Epithelial cell of proximal tubule (primary cell): Measurements from ENCODE around the gene VWA3B. TPM values are rescaled to one million over a fixed set of nuclear protein-coding genes. Genes with fewer than 3 reads are reported as not detected.

Source experiments
- DNase-seq: peaks from one replicate; pipeline ENCODE4 v3.0.0-alpha.2; 2011; ENCODE audit warnings: low read depth
- H3K4me3 ChIP-seq: 2 replicates; pipeline ENCODE4 v1.5.1; 2011; ENCODE audit warnings: low read depth, mild to moderate bottlenecking, low read length
- total RNA-seq: library from RNA; depleted of rRNA; stranded (reverse); fragments of >200 nt; gene quantifications from 2 replicates; pipeline ENCODE4 v1.2.3, GENCODE V29; 2015
- TF ChIP-seq, protein P1 (sequence below): conservative IDR thresholded peaks from 2 replicates; pipeline ENCODE4 v1.5.1; 2012; ENCODE audit warnings: low read depth, mild to moderate bottlenecking, low read length

VWA3B gene
- total RNA-seq, 1 donor from 2014 or later, result not detected

- DNase-seq, result no peak
- no peak overlapping the region for H3K4me3 ChIP-seq
- TF ChIP-seq, protein P1, sequence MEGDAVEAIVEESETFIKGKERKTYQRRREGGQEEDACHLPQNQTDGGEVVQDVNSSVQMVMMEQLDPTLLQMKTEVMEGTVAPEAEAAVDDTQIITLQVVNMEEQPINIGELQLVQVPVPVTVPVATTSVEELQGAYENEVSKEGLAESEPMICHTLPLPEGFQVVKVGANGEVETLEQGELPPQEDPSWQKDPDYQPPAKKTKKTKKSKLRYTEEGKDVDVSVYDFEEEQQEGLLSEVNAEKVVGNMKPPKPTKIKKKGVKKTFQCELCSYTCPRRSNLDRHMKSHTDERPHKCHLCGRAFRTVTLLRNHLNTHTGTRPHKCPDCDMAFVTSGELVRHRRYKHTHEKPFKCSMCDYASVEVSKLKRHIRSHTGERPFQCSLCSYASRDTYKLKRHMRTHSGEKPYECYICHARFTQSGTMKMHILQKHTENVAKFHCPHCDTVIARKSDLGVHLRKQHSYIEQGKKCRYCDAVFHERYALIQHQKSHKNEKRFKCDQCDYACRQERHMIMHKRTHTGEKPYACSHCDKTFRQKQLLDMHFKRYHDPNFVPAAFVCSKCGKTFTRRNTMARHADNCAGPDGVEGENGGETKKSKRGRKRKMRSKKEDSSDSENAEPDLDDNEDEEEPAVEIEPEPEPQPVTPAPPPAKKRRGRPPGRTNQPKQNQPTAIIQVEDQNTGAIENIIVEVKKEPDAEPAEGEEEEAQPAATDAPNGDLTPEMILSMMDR, result no peak
Observed at GRCh38 chr2:98281607-98282006, 194.6 kb downstream of the VWA3B start.

- no peak for DNase-seq
- no peak overlapping the region for H3K4me3 ChIP-seq
- TF ChIP-seq, protein P1, result no peak
Observed at GRCh38 chr2:98282109-98282508, 195.1 kb downstream of the VWA3B start.

GRCh38 chr2:98293030-98293429 is 206.1 kb downstream of the VWA3B start:
- TF ChIP-seq, protein P1, result no peak
- no peak overlapping the region for H3K4me3 ChIP-seq
- DNase-seq, result no peak

DNA sequence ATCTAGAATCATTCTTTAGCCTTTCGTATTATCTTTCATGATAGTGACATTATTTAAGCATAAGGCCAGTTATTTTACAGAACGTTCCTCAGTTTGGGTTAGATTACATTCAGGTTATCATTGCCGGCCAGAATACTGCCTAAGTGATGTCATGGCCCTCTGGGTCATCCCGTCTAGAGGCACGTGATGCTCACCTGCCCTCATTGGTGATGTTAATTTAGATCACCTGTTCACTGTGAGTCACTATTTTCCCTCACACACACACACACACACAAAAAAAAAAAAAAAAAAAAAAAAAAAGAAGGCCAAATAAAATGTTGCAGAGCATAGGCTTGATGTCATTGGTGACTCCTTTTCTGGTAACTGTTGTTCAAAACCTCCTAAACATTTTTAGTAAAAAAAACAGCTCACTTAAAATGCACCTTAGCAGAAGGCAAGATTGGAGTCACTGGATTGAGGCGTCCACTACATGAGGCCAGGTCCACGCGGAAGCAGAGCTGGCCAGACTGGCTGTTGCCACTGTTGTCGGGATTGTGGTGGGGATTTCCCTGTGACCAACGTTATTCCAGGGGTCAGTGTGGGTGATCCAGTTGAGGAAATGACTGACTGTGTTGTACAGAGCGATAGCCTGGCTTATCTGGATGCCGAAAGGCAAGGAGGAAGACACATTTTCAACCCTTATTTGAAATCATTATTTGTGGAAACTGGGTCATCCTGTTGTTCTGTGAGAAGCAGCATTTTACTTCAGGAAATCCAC is 207.1 kb downstream of the VWA3B start:
- no peak overlapping the region for H3K4me3 ChIP-seq
- TF ChIP-seq, protein P1, result no peak
- no peak for DNase-seq

DNA sequence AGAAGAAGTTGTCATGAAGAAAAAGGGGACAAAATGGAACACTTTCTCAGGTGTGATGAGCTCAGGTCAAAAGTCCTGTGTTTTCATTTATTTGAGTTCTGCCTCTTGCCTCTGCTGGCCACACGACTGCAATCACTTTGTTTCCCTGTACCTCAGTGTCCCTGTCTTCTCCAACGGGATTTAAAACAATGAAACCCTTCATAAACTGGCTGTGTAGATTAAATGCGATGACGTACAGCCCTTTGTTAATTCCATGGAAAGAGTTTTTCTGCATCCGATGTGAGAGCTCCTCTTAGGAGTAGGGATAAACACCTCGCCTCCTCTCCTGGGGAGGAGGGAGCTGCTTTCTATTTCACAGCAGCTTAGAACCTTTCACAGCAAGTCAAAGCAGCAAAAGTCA is 207.7 kb downstream of the VWA3B start:
- TF ChIP-seq, protein P1, result no peak
- no peak for DNase-seq
- no peak overlapping the region for H3K4me3 ChIP-seq

DNA sequence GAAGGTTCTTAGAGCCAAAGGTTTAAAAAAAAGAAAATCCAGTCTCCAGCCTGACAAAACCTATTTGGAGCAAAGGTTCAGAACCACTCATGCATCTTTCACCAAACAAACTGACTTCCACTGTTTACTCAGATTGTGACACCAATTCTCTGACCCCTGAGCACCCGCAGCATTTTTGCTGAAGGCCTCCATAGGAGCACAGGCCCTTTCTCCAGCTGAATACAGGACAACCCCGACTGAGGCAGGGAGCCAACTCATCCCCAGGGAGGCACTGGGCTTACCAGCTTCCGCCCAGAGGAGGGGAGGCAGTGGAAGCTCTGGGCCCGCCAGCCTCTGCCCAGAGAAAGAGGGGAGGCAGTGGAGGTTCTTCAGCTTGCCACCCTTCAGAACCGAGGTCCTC is 208.3 kb downstream of the VWA3B start:
- no peak for DNase-seq
- TF ChIP-seq, protein P1, result no peak
- H3K4me3 ChIP-seq, result no peak overlapping the region
